ENCODE results near the gene ASRGL1. TPM values are rescaled to one million over a fixed set of nuclear protein-coding genes. Genes with fewer than 3 reads are reported as not detected.
A peak's percentile ranks its signal among the peaks of the same experiment; 100 is the strongest.

ASRGL1 gene
- total and polyA plus RNA-seq, 2 experiments from 2014 or later: 9.5 to 18.6 TPM

DNA sequence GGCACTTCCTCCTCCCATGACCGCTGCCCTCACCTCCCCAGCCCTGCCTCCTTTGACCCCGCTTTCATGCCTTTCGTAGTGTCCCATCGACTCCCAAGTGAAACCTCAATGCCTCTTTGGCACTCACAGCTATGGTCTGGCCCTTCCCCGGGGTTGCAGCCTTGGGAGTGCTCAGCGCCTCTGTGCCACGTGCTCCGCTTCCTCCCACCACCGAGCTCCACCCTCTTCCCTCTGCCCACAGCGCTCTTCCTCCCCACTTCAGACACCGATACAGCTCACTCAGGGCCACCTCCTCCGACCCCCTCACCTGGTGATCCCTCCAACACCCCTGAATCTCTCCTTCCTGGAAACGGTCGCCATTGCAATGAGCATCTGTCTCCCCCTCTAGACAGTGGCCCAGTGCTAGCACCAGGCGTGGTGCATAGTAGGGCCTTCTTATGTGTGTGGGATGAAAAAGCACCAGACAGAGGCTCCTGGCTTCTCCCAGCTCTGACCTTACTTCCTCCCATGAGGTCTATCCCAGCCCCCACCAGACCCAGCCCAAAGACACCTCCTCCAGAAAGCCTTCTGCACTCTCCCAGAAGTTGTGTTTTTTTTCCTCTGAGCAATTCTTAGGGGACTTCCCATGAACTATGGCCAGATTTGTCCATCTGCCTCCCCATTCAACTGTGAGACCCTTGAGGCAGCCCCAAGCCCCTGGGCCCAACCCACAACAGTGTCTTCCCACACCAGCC lies 65.1 kb downstream of the ASRGL1 start:
- no peaks in the 10 kb centered on the region for H3K79me2 ChIP-seq
- H3K4me1 ChIP-seq (ENCODE audit: insufficient read depth): peaks cover 45% of the 10 kb centered on the region
- no peak overlapping the region for H3K4me3 ChIP-seq
- no peak for DNase-seq (ENCODE audit: low spot score)
- no peak overlapping the region for H3K27ac ChIP-seq
- no peak for TF ChIP-seq EZH2 (IDR thresholded peaks at IDR 0.05; ENCODE audit: borderline replicate concordance)
- no peak for TF ChIP-seq EZH2phosphoT487 (IDR thresholded peaks at IDR 0.05; ENCODE audit: low read depth, severe bottlenecking, unreplicated experiment)
- TF ChIP-seq, protein P1, sequence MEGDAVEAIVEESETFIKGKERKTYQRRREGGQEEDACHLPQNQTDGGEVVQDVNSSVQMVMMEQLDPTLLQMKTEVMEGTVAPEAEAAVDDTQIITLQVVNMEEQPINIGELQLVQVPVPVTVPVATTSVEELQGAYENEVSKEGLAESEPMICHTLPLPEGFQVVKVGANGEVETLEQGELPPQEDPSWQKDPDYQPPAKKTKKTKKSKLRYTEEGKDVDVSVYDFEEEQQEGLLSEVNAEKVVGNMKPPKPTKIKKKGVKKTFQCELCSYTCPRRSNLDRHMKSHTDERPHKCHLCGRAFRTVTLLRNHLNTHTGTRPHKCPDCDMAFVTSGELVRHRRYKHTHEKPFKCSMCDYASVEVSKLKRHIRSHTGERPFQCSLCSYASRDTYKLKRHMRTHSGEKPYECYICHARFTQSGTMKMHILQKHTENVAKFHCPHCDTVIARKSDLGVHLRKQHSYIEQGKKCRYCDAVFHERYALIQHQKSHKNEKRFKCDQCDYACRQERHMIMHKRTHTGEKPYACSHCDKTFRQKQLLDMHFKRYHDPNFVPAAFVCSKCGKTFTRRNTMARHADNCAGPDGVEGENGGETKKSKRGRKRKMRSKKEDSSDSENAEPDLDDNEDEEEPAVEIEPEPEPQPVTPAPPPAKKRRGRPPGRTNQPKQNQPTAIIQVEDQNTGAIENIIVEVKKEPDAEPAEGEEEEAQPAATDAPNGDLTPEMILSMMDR (IDR thresholded peaks at IDR 0.05; ENCODE audit: poor library complexity): no peak
- H3K36me3 ChIP-seq (replicated peaks; ENCODE audit: insufficient read depth, low read depth): no peaks in the 10 kb centered on the region
- H4K20me1 ChIP-seq (ENCODE audit: insufficient read depth, poor library complexity, severe bottlenecking): no peaks in the 10 kb centered on the region
- 88% methylated on average over 15 of the region's 15 CpGs for WGBS (ENCODE audit: low lambda C conversion rate, missing lambda C conversion rate)
- no peaks in the 10 kb centered on the region for H3K27me3 ChIP-seq
- H3K9me2 ChIP-seq (replicated peaks; ENCODE audit: insufficient read depth): no peaks in the 10 kb centered on the region
- no peak overlapping the region for H3K4me2 ChIP-seq
- H2AFZ ChIP-seq: no peak overlapping the region
- H3K9me3 ChIP-seq (ENCODE audit: low read depth): no peaks in the 10 kb centered on the region

DNA sequence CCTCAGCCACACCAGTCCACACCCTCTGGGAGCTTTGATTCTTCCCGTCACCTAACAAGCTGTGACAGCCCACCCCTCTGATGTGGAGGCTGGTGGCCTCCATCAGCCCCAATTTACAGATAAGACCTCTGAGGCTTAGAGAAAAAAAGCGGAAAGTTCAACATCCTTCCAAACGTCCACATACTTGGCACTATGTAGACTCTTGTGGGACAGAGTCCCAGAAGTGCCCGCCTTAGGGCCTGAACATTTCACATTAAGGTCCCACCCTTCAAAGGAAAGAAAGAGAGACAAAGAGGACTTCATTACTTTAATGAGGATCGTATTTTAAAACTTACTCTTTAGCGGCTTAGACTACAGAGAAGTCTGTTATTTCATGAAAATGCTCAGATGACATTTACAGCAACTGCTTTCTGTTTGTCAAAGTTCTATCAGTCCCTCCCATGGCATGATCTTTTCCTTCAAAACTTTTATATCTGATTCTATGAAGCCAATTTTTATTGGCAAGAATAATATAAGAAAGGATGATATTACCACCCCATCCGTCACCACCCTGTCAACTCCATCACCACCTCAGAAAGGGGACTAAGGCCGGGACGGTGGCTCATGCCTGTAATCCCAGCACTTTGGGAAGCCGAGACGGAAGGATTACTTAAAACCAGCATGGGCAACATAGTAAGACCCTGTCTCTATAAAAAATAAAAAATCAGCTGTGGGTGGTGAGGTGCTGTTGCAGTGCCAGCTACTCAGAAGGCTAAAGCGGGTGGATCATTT lies 65.9 kb downstream of the ASRGL1 start:
- Histone ChIP-seq H3K9me3 (ENCODE audit: low read depth) (no peaks in the 10 kb centered on the region), H3K36me3 (replicated peaks; ENCODE audit: insufficient read depth, low read depth) (no peaks in the 10 kb centered on the region), H3K9me2 (replicated peaks; ENCODE audit: insufficient read depth) (no peaks in the 10 kb centered on the region), H3K4me3 (no peak overlapping the region), H3K27ac (peak overlapping the region; percentile 51), H2AFZ (no peak overlapping the region), H3K4me2 (no peak overlapping the region), H3K4me1 (ENCODE audit: insufficient read depth) (peaks cover 39% of the 10 kb centered on the region), H3K27me3 (no peaks in the 10 kb centered on the region), H4K20me1 (ENCODE audit: insufficient read depth, poor library complexity, severe bottlenecking) (no peaks in the 10 kb centered on the region), H3K79me2 (no peaks in the 10 kb centered on the region)
- TF ChIP-seq EZH2 (IDR thresholded peaks at IDR 0.05; ENCODE audit: borderline replicate concordance): no peak
- TF ChIP-seq EZH2phosphoT487 (IDR thresholded peaks at IDR 0.05; ENCODE audit: low read depth, severe bottlenecking, unreplicated experiment): no peak
- TF ChIP-seq, protein P1 (IDR thresholded peaks at IDR 0.05; ENCODE audit: poor library complexity): no peak
- no peak for DNase-seq (ENCODE audit: low spot score)
- 59% methylated on average over 12 of the region's 12 CpGs for WGBS (ENCODE audit: low lambda C conversion rate, missing lambda C conversion rate)

DNA sequence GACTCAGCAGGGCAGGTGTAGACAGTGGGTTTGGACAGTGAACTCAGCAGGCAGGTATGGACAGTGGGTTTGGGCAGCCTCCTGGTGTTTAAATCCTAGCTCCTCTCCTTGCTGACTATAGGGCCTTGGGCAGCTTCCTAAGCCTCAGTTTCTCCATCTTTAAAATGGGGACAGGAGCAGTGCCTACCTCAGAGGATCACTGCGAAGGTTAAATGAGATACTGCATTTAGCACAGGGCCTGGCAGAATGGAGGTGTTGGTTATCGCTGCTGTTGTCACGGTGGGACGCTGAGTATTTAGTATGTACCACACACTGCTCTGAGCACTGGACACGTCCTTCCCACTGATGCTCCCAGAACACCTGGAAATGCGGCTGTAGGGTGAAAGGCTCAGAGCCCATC lies 67.2 kb downstream of the ASRGL1 start:
- Histone ChIP-seq H3K79me2 (no peaks in the 10 kb centered on the region), H3K9me3 (ENCODE audit: low read depth) (no peaks in the 10 kb centered on the region), H4K20me1 (ENCODE audit: insufficient read depth, poor library complexity, severe bottlenecking) (no peaks in the 10 kb centered on the region), H3K4me3 (no peak overlapping the region), H3K9me2 (replicated peaks; ENCODE audit: insufficient read depth) (no peaks in the 10 kb centered on the region), H3K27ac (no peak overlapping the region), H3K36me3 (replicated peaks; ENCODE audit: insufficient read depth, low read depth) (no peaks in the 10 kb centered on the region), H2AFZ (no peak overlapping the region), H3K4me1 (ENCODE audit: insufficient read depth) (peaks cover 27% of the 10 kb centered on the region), H3K27me3 (no peaks in the 10 kb centered on the region), H3K4me2 (no peak overlapping the region)
- TF ChIP-seq EZH2phosphoT487 (IDR thresholded peaks at IDR 0.05; ENCODE audit: low read depth, severe bottlenecking, unreplicated experiment) (no peak), EZH2 (IDR thresholded peaks at IDR 0.05; ENCODE audit: borderline replicate concordance) (no peak)
- TF ChIP-seq, protein P1 (IDR thresholded peaks at IDR 0.05; ENCODE audit: poor library complexity): no peak
- no peak for DNase-seq (ENCODE audit: low spot score)
- WGBS (ENCODE audit: low lambda C conversion rate, missing lambda C conversion rate): 98% methylated on average over 6 of the region's 6 CpGs
